HCT116 (cell line): Measurements from ENCODE around the gene ITIH6.

ENCODE experiments used
- CEBPB ChIP-seq: IDR thresholded peaks from 2 replicates; pipeline ENCODE4 v1.6.1; 2012; ENCODE audit warnings: low read depth
- CTCF ChIP-seq, 3 experiments: fragments of 200-600 bp in 1 of 3; sonication (generic) in 1 of 3; IDR thresholded peaks in 2 of 3; conservative IDR thresholded peaks in 1 of 3; 2 replicates each; pipeline ENCODE4 v1.5.1; 2012 to 2017; ENCODE audit warnings: low read depth in 2 of 3, low read length in 2 of 3, antibody characterized with exemption in 1 of 3, borderline replicate concordance in 1 of 3, control low read depth in 1 of 3, mild to moderate bottlenecking in 1 of 3, mixed read lengths in 1 of 3, mixed run types in 1 of 3, moderate library complexity in 1 of 3; ENCODE audit not compliant: insufficient read depth in 1 of 3
- EZH2 ChIP-seq: fragments of 200-600 bp; sonication (generic); IDR thresholded peaks from 2 replicates; pipeline ENCODE4 v1.6.1; 2017; ENCODE audit warnings: antibody characterized with exemption, mixed run types
- EZH2phosphoT487 ChIP-seq: fragments of 200-600 bp; IDR thresholded peaks from 2 replicates; pipeline ENCODE4 v1.6.1; 2018; ENCODE audit warnings: antibody characterized with exemption, borderline replicate concordance
- MAX ChIP-seq: IDR thresholded peaks from 2 replicates; pipeline ENCODE4 v1.6.1; 2012
- POLR2A ChIP-seq: IDR thresholded peaks from 2 replicates; pipeline ENCODE4 v1.7.0; 2011; ENCODE audit warnings: borderline replicate concordance; ENCODE audit not compliant: insufficient read depth, insufficient read length; ENCODE audit errors: extremely low read depth
- REST ChIP-seq: IDR thresholded peaks from 2 replicates; pipeline ENCODE4 v1.6.1; 2012; ENCODE audit warnings: low read depth
- SIN3A ChIP-seq: IDR thresholded peaks from 2 replicates; pipeline ENCODE4 v1.6.1; 2012; ENCODE audit warnings: low read depth
- ZFX ChIP-seq: fragments of 450-650 bp; IDR thresholded peaks from 2 replicates; pipeline ENCODE4 v1.6.1; 2017

- no peak for TF ChIP-seq EZH2
- TF ChIP-seq REST, result no peak
- TF ChIP-seq MAX, result no peak
- TF ChIP-seq ZFX, result no peak
- TF ChIP-seq CTCF (IDR thresholded peaks at IDR 0.05 in 2 of 3, conservative IDR thresholded peaks at IDR 0.05 in 1 of 3; ENCODE audit: borderline replicate concordance in 1 of 3, insufficient read depth in 1 of 3, low read depth in 2 of 3, low read length in 2 of 3), result no peak
- TF ChIP-seq EZH2phosphoT487, result no peak
- TF ChIP-seq POLR2A, result no peak
- TF ChIP-seq SIN3A, result no peak
- no peak for TF ChIP-seq CEBPB
Measured at GRCh38 chrX:54715621-54716020, 82.4 kb downstream of the ITIH6 start.
